PC-9 (cell line): ENCODE measurements around the gene HOXD4.

Experiments
- EZH2 ChIP-seq: fragments of 200-600 bp; sonication (generic); IDR thresholded peaks from 2 replicates; pipeline ENCODE4 v1.8.0; 2017; ENCODE audit warnings: antibody characterized with exemption, low read depth
- TF ChIP-seq, protein P1 (sequence below): fragments of 200-600 bp; sonication (generic); conservative IDR thresholded peaks from 2 replicates; pipeline ENCODE4 v1.6.1; 2017; ENCODE audit warnings: mixed run types, antibody characterized with exemption, mild to moderate bottlenecking, moderate library complexity

- TF ChIP-seq, protein P1, sequence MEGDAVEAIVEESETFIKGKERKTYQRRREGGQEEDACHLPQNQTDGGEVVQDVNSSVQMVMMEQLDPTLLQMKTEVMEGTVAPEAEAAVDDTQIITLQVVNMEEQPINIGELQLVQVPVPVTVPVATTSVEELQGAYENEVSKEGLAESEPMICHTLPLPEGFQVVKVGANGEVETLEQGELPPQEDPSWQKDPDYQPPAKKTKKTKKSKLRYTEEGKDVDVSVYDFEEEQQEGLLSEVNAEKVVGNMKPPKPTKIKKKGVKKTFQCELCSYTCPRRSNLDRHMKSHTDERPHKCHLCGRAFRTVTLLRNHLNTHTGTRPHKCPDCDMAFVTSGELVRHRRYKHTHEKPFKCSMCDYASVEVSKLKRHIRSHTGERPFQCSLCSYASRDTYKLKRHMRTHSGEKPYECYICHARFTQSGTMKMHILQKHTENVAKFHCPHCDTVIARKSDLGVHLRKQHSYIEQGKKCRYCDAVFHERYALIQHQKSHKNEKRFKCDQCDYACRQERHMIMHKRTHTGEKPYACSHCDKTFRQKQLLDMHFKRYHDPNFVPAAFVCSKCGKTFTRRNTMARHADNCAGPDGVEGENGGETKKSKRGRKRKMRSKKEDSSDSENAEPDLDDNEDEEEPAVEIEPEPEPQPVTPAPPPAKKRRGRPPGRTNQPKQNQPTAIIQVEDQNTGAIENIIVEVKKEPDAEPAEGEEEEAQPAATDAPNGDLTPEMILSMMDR: no peak
- no peak for TF ChIP-seq EZH2
Measured at GRCh38 chr2:176134035-176134434, 17.3 kb upstream of the HOXD4 start.
